ENCODE results near the gene ZBTB17.

- TF ChIP-seq, protein P1, sequence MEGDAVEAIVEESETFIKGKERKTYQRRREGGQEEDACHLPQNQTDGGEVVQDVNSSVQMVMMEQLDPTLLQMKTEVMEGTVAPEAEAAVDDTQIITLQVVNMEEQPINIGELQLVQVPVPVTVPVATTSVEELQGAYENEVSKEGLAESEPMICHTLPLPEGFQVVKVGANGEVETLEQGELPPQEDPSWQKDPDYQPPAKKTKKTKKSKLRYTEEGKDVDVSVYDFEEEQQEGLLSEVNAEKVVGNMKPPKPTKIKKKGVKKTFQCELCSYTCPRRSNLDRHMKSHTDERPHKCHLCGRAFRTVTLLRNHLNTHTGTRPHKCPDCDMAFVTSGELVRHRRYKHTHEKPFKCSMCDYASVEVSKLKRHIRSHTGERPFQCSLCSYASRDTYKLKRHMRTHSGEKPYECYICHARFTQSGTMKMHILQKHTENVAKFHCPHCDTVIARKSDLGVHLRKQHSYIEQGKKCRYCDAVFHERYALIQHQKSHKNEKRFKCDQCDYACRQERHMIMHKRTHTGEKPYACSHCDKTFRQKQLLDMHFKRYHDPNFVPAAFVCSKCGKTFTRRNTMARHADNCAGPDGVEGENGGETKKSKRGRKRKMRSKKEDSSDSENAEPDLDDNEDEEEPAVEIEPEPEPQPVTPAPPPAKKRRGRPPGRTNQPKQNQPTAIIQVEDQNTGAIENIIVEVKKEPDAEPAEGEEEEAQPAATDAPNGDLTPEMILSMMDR (IDR thresholded peaks at IDR 0.05; ENCODE audit: insufficient read depth, low read length) = no peak
- no peak for TF ChIP-seq POLR2AphosphoS5 (IDR thresholded peaks at IDR 0.05; ENCODE audit: low read depth)
- TF ChIP-seq, protein P2, sequence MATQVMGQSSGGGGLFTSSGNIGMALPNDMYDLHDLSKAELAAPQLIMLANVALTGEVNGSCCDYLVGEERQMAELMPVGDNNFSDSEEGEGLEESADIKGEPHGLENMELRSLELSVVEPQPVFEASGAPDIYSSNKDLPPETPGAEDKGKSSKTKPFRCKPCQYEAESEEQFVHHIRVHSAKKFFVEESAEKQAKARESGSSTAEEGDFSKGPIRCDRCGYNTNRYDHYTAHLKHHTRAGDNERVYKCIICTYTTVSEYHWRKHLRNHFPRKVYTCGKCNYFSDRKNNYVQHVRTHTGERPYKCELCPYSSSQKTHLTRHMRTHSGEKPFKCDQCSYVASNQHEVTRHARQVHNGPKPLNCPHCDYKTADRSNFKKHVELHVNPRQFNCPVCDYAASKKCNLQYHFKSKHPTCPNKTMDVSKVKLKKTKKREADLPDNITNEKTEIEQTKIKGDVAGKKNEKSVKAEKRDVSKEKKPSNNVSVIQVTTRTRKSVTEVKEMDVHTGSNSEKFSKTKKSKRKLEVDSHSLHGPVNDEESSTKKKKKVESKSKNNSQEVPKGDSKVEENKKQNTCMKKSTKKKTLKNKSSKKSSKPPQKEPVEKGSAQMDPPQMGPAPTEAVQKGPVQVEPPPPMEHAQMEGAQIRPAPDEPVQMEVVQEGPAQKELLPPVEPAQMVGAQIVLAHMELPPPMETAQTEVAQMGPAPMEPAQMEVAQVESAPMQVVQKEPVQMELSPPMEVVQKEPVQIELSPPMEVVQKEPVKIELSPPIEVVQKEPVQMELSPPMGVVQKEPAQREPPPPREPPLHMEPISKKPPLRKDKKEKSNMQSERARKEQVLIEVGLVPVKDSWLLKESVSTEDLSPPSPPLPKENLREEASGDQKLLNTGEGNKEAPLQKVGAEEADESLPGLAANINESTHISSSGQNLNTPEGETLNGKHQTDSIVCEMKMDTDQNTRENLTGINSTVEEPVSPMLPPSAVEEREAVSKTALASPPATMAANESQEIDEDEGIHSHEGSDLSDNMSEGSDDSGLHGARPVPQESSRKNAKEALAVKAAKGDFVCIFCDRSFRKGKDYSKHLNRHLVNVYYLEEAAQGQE (IDR thresholded peaks at IDR 0.05; ENCODE audit: insufficient replicate concordance, low read depth) = no peak
Measured at GRCh38 chr1:15948091-15948591, 27.8 kb downstream of the ZBTB17 start.
